DND-41 (cell line): ENCODE data around the gene GOLGA6L7.

Source experiments
- ATAC-seq: fragments of 200-7000 bp; cut with Tn5 transposase; 3 replicates; pipeline ENCODE4 v1.9.1; 2021; ENCODE audit warnings: low read depth; ENCODE audit not compliant: insufficient read depth
- DNase-seq: peaks from one replicate; pipeline ENCODE4 v3.0.0-alpha.2; 2020
- H2AFZ ChIP-seq: 2 replicates; pipeline ENCODE4 v1.6.0; 2012; ENCODE audit warnings: low read depth, low read length
- H3K27ac ChIP-seq: 2 replicates; pipeline ENCODE4 v1.5.1; 2012; ENCODE audit warnings: low read length, inconsistent platforms
- H3K27me3 ChIP-seq: fragments of 200-600 bp; sonication (generic); 2 replicates; pipeline ENCODE4 v1.6.0; 2012; ENCODE audit warnings: low read length, mild to moderate bottlenecking, inconsistent platforms; ENCODE audit not compliant: insufficient read depth, poor library complexity
- H3K36me3 ChIP-seq: 2 replicates; pipeline ENCODE4 v1.5.1; 2012; ENCODE audit warnings: low read length, inconsistent platforms; ENCODE audit not compliant: insufficient read depth
- H3K4me1 ChIP-seq: 2 replicates; pipeline ENCODE4 v1.5.1; 2012; ENCODE audit warnings: mild to moderate bottlenecking, low read length; ENCODE audit not compliant: insufficient read depth
- H3K4me2 ChIP-seq: 2 replicates; pipeline ENCODE4 v1.6.0; 2012; ENCODE audit warnings: mild to moderate bottlenecking, moderate library complexity, low read length, inconsistent platforms; ENCODE audit not compliant: insufficient read depth
- H3K4me3 ChIP-seq, 2 experiments: fragments of 200-600 bp in 1 of 2; shearing (Covaris generic) in 1 of 2; 2 replicates each; pipeline ENCODE4 v1.5.1; 2012 to 2016; ENCODE audit warnings: inconsistent platforms in 2 of 2, low read length in 2 of 2, mild to moderate bottlenecking in 2 of 2, low read depth in 1 of 2, moderate library complexity in 1 of 2
- H3K79me2 ChIP-seq: 2 replicates; pipeline ENCODE4 v1.6.0; 2012; ENCODE audit warnings: low read length, inconsistent platforms; ENCODE audit not compliant: insufficient read depth
- H3K9ac ChIP-seq: 2 replicates; pipeline ENCODE4 v1.6.0; 2012; ENCODE audit warnings: low read depth, mild to moderate bottlenecking, inconsistent platforms, low read length, moderate library complexity
- H3K9me3 ChIP-seq: 2 replicates; pipeline ENCODE4 v1.5.1; 2012; ENCODE audit warnings: low read length, moderate library complexity, mild to moderate bottlenecking, inconsistent platforms; ENCODE audit not compliant: insufficient read depth, severe bottlenecking
- H4K20me1 ChIP-seq: 2 replicates; pipeline ENCODE4 v1.6.0; 2012; ENCODE audit warnings: low read length; ENCODE audit not compliant: insufficient read depth
- EZH2 ChIP-seq: IDR thresholded peaks from 3 replicates; pipeline ENCODE4 v1.6.1; 2012; ENCODE audit warnings: borderline replicate concordance, low read depth, mild to moderate bottlenecking, moderate library complexity, low read length, inconsistent platforms; ENCODE audit not compliant: severe bottlenecking
- TF ChIP-seq, protein P1 (sequence below): IDR thresholded peaks from 2 replicates; pipeline ENCODE4 v1.5.1; 2012; ENCODE audit warnings: borderline replicate concordance, low read length, moderate library complexity, mild to moderate bottlenecking; ENCODE audit not compliant: poor library complexity, severe bottlenecking; ENCODE audit errors: extremely low read depth

Gene GOLGA6L7

GRCh38 chr15:28886431-28887338 lies 38.2 kb upstream of the GOLGA6L7 start:
- TF ChIP-seq EZH2, result no peak
- TF ChIP-seq, protein P1, sequence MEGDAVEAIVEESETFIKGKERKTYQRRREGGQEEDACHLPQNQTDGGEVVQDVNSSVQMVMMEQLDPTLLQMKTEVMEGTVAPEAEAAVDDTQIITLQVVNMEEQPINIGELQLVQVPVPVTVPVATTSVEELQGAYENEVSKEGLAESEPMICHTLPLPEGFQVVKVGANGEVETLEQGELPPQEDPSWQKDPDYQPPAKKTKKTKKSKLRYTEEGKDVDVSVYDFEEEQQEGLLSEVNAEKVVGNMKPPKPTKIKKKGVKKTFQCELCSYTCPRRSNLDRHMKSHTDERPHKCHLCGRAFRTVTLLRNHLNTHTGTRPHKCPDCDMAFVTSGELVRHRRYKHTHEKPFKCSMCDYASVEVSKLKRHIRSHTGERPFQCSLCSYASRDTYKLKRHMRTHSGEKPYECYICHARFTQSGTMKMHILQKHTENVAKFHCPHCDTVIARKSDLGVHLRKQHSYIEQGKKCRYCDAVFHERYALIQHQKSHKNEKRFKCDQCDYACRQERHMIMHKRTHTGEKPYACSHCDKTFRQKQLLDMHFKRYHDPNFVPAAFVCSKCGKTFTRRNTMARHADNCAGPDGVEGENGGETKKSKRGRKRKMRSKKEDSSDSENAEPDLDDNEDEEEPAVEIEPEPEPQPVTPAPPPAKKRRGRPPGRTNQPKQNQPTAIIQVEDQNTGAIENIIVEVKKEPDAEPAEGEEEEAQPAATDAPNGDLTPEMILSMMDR, result no peak
- Histone ChIP-seq H3K36me3 (no peaks in the 10 kb centered on the region), H3K27ac (no peak overlapping the region), H3K9ac (no peak overlapping the region), H3K9me3 (no peaks in the 10 kb centered on the region), H3K79me2 (no peaks in the 10 kb centered on the region), H2AFZ (no peak overlapping the region), H4K20me1 (no peaks in the 10 kb centered on the region), H3K4me2 (no peak overlapping the region), H3K27me3 (no peaks in the 10 kb centered on the region), H3K4me1 (peaks cover 20% of the 10 kb centered on the region), H3K4me3 (no peak overlapping the region)
- DNase-seq (no peak), ATAC-seq (no peak)

- no peaks in the 10 kb centered on the region for H3K36me3 ChIP-seq
- H3K9ac ChIP-seq, result no peak within 1 kb of the TSS
- H3K79me2 ChIP-seq, result no peaks in the 10 kb centered on the region
- no peaks in the 10 kb centered on the region for H3K9me3 ChIP-seq
- no peak for TF ChIP-seq EZH2
- TF ChIP-seq, protein P1, result no peak
- no peak within 1 kb of the TSS for H3K27ac ChIP-seq
- no peak within 1 kb of the TSS for H3K4me3 ChIP-seq
- ATAC-seq (no peak), DNase-seq (no peak)
- no peaks in the 10 kb centered on the region for H4K20me1 ChIP-seq
- no peaks in the 10 kb centered on the region for H3K27me3 ChIP-seq
- H3K4me1 ChIP-seq, result peaks cover 12% of the 10 kb centered on the region
- H2AFZ ChIP-seq, result no peak within 1 kb of the TSS
- H3K4me2 ChIP-seq, result no peak within 1 kb of the TSS
Observed at GRCh38 chr15:28885630-28886430, 37.4 kb upstream of the GOLGA6L7 start, which contains the start of gene APBA2. TSS of gene APBA2 (plus strand) at chr15:28885974. CDS start at chr15:29053885, 167,911 bp downstream.

DNA sequence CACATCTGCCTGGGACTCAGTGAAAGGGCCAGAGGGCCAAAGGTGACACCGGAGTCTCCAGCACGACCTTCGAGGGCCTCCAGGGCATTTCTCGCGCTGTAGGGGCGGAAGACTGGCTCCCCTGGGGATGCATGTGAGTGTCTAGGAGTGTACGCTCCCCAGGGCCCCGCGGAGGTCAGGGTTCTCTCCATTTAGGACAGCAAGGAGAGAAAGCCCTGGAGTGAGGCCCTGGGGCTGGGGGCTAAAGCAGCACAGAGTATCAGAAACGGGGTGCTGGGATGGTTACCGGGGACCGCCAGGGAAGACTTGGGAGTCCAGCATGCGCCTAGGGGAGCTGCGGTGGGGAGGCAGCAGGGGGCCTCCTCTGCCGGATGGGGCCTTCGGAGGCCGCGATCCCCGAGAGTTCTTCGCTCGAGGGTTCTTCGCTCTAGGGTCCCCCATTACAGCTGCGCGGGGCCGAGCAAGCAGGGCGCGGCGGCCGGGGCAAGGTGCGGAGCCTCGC lies 36.7 kb upstream of the GOLGA6L7 start:
- Histone ChIP-seq H3K27ac (no peak overlapping the region), H3K36me3 (no peaks in the 10 kb centered on the region), H4K20me1 (no peaks in the 10 kb centered on the region), H3K27me3 (no peaks in the 10 kb centered on the region), H3K9ac (no peak overlapping the region), H3K4me3 (no peak overlapping the region), H2AFZ (no peak overlapping the region), H3K9me3 (no peaks in the 10 kb centered on the region), H3K79me2 (no peaks in the 10 kb centered on the region), H3K4me1 (peaks cover 5% of the 10 kb centered on the region), H3K4me2 (no peak overlapping the region)
- ATAC-seq (no peak), DNase-seq (no peak)
- TF ChIP-seq, protein P1, result no peak
